SKM-1 treated with dmso at 0.1 percent for 144 hours (cell line): ENCODE measurements around the gene ALX1.

Experiments
- DNase-seq: peaks from one replicate; lab custom pipeline; 2025; ENCODE audit not compliant: unreplicated experiment; lab: John Stamatoyannopoulos, UW

ALX1 gene

DNA sequence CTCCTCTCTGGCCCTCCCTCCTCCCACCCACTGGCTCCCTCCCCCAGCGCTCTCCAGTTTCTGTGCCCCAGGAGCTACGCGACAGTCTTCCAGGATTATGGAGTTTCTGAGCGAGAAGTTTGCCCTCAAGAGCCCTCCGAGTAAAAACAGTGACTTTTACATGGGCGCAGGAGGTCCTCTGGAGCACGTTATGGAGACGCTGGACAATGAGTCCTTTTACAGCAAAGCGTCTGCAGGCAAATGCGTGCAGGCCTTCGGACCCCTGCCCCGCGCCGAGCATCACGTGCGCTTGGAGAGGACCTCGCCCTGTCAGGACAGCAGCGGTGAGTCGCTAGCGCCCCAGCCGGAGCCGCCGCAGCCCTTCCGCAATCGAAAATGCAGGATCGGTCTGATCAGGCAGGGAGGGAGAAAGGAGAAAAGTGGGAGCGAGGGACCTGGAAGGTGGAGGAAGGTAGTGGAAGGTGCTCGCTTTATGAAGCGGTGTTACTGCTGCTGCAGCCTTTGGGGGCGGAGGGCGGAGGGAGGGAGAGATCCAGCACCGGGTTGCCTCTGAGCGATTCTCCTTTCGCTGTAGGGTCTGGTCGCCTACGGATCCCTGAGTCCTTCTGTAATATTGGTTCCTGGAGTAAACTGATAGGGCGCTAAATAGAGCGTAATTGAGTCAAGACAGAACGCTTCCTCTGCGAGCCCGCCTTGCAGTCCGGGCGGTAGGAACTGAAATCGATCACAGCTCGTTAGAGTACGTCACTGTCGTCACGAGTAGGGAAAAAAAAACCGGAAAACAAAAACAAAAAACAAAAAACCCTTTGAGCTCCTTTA, at the start of gene ALX1:
ALX1 (plus strand) TSS at position 56 of the 819 bp plus-strand sequence; CDS start at position 98, 42 bp downstream.
- no peak for DNase-seq

DNA sequence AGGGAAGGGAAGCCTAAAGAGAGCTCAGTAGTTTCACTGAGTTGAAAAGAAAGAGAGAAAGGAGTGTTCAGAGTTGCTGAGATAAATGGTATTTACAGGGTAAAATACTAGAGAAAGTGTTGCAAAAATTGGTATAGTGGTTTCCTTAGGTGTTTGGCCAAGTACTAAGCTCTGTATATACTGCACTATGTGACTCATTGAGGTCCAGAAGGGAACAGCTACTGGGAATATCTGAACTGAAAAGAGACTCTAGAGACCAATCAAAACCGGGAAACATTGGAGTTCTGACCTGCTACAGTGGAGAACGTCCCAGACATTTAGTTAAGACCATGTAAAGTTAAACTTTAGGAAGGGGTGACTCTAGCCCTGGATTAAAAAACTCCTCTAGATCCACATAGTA, 42.7 kb upstream of the ALX1 start:
- DNase-seq: no peak

DNA sequence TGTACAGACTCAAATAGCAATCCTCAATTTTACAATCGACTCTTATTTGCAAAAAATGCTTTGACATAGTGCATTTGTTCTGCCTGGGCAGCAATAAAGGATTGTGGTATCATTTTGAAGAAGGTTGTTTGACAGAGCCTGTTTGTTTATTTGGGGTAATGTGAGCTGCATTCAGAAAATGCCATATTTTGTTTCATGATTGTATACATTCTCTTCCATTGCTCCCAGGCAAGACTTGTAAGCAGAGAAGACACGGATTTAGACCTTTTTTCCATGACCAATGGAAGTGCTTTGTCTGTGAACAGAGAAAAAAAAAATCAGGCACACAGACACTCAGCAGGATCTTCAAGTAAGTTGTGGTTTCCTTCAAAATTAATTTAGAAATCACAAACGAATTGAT, 35.5 kb upstream of the ALX1 start:
- no peak for DNase-seq

DNA sequence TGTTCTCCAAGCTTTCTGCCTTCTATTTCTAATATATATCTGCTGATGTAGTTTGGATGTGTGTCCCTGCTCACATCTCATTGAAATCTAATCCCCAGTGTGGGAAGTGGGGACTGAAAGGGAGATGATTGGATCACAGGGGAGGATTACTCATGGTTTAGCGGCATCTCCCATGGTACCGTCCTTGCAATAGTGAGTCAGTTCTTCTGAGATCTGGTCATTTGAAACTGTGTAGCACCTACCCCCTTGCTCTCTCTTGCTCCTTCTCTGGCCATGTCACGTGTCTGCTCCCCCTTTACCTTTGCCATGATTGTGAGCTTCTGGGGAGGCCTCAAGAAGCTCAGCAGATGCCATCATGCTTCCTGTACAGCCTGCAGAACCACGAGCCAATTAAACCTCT, 26.2 kb upstream of the ALX1 start:
- no peak for DNase-seq

DNA sequence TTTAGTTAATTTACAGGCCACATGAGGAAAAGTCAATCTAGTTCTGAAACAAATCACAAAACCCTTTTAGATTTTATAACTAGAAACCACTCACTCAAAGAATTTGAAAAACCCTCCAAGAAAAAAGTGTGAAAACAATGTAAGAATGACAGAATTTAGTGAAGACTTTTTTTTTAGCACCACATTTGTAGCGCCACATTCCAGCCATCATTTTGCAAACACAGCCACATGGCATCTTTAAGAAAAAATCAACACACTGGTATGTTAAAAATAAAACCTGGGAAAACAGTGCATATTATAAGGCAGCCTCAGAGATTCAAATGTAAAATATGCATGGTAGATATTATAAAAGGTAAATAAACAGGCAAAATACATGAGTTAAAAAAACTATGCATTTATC, 22.3 kb upstream of the ALX1 start:
- no peak for DNase-seq

DNA sequence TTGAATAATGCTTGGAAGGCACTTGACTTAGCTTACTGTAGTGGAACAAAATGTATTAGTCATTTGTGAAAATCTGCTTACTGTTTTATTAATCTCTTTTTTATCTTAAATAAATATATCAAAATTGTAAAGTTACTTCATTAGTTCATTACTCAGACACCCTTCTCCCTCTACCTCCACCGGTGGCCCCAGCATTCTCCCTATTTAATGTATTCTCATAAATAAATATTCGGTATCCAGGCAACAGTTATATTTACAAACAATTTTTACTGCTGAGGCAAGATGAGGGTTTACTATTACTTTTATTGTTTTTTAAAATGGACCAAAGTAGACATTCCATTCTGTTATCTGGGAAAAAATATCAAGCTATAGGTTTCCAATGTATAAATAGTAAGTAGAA, 19.6 kb upstream of the ALX1 start:
- DNase-seq: no peak

DNA sequence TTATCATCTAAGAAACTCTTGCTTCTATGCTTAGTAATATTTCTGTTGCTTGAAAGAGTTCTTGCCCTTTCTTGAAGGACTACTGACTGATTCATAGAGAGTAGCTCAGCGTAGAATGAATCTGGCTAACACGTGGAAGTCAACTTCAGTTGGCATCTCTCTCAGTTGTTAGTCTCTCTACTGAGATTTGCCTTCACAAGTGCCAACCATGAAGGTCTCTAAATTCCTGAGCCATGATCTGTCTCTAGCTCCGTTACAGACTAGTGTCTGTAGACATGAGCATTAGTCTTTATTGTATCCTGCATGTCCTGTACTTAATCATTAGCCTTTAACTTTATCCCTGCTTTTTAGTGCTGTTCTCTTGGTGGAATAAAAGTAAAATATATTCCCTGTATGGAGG, 19.1 kb upstream of the ALX1 start:
- DNase-seq: no peak

DNA sequence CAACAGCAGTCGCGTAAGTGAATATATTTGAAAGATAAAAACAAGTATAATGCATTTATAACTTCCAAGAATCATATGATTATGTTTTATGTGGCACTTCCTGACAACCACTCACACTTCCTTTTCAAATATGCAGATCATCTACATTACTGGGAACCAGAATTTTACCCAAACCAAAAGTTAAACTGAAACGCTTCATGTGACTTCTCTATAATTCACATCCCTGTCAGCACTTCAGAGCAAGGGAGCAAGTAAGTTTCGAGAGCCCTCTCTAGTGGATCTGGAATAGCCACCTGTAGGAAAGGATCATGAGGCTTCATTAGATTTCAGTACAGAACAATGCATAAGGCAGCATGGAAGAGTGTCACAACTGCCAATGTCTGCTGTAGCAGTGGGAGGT, 13.7 kb upstream of the ALX1 start:
- DNase-seq: no peak

DNA sequence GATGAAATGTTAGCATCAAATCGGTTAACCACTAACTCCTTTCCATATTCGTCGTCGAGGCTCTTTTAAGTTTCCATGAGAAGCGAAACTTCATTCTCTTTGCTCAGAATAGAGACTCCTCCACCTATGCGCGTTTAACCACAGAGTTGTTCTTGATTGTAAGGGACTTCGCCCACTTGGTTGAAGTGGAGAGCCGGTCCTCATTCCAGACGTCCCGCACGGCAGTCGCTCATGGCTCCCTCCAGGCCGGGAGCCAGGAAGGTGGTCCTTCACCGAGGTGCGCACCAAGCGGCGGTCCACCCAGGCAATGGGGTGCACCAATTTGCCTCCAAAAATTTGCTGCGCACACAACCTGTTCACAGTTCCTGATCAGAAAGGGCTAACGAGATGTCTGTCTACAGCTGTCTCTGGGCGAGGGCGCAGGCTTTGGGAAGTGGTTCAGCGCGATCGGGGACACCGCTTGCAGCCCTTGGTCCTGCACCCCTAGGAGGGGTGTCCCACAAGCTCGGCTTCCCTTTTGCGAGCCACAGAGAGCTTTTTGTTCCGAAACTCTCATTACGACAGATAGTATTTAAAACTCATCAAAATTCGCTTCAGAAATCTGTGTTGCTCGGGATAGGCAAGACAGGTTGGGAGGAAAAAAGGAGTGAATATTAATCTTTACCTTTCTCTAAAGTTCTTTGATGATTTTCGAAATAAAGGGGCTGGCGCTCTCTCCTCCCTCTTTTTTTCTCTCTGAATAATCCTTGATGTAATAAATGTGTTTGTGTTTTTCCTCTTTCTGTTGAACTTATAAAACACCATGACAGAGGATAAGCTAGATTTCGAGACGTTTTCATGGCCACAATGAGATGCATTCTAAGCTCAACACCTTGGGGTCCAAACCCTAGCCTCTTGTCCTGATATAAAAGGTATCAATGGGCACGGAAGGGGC, 6.4 kb upstream of the ALX1 start:
- no peak for DNase-seq

DNA sequence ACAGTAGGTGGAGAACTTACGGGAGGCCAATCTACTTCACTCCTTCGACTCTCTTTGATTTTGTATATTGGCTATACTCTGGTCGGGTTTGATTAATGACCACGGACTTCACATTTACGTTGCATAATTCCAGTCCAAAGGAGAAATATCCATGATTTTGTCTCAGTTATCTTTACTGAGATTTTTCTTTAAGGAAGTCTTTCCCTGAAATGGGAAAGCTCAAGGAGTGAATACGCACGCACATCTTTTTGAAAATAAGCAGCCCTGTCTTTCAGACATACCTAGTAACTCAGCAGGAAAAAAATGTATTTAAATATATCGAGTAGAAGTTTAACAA, 5.7 kb upstream of the ALX1 start:
- DNase-seq: no peak

DNA sequence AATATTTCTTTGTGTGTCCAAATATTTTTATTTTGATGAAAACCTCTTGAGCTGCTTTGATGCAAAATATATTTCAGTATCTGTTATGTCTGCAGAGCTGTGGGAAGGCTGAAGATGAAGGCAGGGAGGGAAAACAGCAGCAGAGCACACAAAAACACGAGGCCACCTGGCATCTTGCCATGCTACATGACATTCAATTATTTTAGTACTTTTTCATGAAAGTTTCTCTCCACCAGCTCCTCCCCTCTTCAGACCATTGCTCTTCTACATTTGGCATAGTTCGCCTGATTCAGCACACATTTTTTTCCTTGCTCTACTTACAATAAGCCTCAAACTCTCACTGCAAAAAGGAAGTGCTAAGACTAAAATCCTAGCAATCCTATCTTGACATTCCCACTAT, 4.6 kb upstream of the ALX1 start:
- no peak for DNase-seq

DNA sequence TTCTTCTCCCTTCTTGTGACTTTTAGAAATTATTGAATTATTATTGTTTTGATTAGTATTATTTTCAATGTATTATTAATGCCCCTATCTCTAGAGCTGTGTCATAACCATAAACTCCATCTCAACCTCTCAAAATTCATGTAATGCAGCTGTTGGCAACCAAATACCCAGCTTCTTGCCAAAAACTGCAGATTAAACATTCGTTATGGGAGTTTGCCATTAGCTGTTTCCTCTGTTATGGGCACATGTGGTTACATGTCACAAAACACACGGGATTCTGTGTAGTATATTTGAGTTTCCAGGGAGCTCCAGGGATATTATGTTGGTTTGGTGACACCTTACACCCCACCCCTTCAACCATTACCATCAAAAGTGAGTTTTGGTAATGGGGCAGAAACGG, 2.8 kb upstream of the ALX1 start:
- no peak for DNase-seq

DNA sequence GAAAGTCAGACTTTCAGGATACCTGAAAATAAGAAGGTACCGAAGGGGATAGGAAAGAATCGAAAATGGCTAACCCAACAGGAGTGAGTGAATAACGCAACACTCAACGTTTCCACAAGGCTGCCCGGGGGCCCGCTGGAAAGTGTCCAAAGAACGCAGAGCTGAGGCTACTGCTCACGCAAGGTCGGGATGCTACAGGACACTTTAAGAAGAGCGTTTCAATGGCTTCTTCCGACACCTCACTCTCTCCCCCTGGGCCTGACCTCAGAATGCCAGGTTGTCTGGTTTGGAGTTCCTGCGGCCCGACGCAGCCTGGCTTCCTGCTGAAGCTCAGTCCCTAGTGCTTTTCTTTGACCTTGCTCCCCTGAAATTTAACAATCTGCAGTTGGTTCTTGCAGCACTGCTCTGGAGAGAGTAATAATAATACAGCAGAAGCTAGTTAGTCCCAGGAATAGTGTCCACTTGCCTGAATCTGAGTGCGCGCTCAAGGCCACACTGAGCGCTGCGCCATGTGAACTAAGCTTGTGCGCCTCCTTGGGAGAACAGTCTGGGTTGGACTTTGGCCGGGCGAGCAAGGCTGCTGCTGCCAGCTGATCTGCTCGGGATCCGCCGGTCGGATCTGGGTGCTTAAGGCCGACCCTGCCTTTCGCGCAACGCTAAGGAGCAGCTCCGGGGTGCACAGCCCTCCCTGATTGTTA, 2.0 kb upstream of the ALX1 start:
- DNase-seq: no peak

DNA sequence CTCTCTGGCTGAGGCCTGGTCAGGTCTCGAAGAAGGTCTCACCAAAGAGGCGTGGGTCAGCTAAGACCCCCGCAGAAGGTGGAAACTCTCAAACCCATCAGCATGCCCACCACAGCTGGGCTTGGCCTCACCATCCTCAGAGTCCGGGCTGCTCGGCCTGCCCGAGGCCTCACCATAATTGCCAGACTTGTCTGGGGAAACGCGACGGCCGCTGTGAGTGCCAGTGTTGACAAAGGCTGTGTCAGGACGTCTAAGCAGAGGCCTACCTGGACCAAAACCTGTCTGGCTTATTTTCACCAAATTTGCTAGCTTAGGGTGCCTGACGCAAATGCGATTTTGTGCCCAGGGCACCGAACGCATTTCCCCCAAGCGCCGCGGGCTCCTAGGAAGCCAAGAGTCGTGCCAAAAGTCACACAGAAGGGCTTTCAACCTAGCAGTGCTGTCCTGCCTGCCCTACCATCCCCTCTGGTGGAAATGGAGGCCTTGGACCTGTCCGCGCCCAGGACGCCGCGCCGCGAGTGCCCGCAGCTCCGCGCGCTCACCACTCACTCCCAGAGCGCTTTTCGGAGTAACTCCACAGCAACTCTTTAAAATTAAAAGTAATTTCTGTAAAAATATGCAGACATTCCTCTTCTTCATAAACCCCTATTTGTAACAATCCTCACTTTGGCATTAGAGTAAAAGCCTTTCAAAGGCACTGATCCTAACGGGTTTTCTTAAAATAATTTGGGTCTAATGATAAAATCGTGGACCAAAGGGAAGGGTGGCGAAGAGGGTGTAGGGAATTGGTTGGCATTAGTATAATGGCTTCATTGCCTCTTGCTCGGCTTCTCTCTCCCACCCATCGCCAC, 1.2 kb upstream of the ALX1 start:
- DNase-seq: no peak

DNA sequence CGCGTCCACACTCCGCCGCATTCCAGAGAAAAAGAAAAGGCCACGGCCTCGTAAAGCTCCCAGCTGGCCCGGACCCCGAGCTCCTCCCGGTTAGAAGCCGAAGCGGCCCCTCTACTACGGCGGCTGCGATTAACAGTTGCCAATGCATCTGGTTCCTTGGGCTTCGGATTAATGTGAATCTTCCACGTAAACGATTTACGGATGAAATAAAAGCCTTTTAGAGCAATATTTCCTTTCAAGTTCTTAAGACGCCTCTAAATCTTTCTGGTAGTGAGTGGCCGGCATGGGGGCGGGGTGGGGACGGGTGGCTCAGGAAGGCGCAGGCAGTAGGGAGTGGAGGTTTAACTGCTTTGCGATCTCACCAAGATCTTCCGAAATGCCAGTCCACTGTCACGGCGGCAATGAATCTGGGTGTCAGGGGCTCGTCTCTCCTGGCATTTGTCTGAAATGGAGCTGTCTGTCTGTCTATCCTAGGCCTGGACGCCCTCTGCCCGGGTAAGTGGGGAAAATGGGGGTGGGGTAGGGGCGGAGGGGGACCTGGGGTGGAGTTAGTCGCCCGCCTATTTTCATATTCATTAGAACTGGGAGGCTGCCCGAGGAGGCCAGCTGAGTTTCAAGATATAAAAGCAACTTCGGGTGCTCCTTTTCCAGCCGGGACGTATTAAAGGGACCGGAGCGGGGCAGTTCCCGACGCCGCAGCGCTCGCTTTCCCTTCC, 413 bp upstream of the ALX1 start:
- DNase-seq: no peak

DNA sequence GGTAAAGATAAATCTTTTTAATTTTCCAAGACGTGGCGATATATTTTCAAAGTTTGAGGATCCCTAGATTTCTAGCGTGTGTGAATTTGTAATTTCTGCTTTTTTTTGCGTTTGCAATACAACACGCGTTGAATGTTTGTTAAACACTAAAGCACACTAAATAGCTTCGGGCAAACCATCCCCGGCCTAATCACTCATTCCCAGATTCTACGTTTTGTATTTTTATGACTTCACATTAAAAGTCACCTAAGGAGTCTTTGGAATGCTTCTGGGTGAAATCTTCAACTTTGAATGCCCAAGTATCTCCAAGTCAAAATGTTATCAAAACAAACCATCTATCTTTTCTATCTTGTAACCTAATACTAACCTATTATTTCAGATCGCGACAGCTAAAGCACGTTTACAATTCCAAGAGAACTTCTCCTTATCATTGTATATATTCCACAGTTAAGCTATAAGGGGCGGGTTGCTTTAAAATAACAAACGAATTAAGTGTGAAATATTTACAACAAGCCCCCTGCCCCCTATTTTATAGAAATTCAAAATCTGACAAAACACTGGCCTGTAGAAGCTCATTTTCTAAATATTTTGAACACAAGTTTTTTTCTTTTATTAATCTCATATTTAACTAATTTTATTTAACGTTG, 1.1 kb downstream of the ALX1 start:
- DNase-seq: no peak

DNA sequence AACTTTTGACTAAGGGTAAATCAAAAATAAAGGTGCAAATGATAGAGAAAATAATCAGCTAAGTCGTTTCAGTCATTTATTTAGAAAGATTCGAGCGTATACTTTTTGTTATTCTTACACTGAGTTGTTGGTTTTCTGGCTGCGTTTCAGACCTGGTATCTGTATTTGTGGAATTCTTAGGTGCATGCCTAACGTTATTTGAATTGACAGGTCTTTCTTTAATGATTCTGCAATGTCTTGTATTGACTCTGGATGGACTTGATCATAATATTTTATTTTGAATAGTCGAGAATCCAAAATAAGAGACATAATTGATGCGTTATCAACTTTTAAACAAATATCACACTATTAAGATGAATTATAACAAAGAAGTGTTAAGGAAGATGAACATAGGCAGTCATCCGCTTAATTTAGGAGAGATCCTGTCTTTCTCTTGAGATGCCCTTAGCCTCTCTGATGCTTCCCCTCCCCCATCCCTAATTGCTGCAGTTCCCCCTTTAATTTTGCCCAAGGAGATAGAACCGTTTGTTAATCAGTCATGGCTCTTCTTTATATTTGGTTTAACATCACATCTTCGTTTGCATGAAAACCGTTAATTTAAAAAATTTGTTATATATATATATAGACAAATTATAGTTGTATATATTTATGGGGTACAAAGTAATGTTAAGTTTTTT, 1.8 kb downstream of the ALX1 start:
- no peak for DNase-seq

DNA sequence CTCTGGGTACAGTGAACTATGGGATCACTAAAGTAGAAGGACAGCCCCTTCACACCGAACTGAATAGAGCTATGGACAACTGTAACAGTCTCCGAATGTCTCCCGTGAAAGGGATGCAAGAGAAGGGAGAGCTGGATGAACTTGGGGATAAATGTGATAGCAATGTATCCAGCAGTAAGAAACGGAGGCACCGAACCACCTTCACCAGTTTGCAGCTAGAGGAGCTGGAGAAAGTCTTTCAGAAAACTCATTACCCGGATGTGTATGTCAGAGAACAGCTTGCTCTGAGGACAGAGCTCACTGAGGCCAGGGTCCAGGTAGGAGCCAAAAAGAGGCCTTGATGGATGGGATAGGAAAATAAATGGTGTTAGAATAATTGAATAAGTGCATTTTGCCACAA, 3.5 kb downstream of the ALX1 start:
- DNase-seq: no peak

DNA sequence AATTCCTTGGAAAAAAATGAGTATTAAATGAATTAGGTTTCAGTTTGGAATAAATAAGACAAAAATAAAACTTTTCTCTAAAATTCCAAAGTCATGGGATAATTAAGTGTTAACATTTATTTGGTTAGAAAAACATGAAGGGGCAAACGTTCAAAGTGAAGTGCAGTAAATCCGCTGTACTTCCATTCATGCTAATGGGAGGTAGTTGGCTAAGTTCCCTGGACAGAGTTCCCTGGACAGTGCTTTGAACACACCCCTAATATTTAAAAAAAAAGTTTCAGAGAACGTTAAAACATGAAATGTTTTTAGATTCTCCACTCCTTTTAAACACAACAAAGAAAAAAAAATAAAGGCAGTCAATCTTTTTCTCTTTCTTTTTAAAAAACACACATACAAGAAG, 16.3 kb downstream of the ALX1 start:
- no peak for DNase-seq
